Left ventricle myocardium inferior (tissue), 1 donor: ENCODE results near the gene NMRK2. TPM values are rescaled to one million over a fixed set of nuclear protein-coding genes. Genes with fewer than 3 reads are reported as not detected.
"Not testable (repeated sequence)": the region's sequence is repeated elsewhere in the genome, so short reads cannot be mapped to it uniquely, and the experiment has no call there.

Experiments
- DNase-seq: peaks from one replicate; pipeline ENCODE4 v3.0.0-alpha.2; 2020
- H3K27ac ChIP-seq: fragments of 200-600 bp; replicated peaks from 2 replicates; pipeline ENCODE4 v1.8.0; 2021
- H3K27me3 ChIP-seq: fragments of 200-600 bp; 2 replicates; pipeline ENCODE4 v1.8.0; 2021; ENCODE audit warnings: low read depth
- H3K36me3 ChIP-seq: fragments of 200-600 bp; 2 replicates; pipeline ENCODE4 v1.8.0; 2021
- H3K4me1 ChIP-seq: fragments of 200-600 bp; 2 replicates; pipeline ENCODE4 v1.8.0; 2021
- H3K4me3 ChIP-seq: fragments of 200-600 bp; 2 replicates; pipeline ENCODE4 v1.8.0; 2021; ENCODE audit warnings: mild to moderate bottlenecking, moderate library complexity
- H3K9me3 ChIP-seq: fragments of 200-600 bp; replicated peaks from 2 replicates; pipeline ENCODE4 v1.8.0; 2021
- intact Hi-C: fragments of 100-400 bp; cut with micrococcal nuclease; formaldehyde crosslinking; loops from one replicate; pipeline ENCODE4 v1.11.0; 2022
- total RNA-seq: library from RNA; stranded (reverse); fragmentation: NEBNext Ultra II Directional; extraction: Animal tissue kit (Norgen Biotek cat#: 25700); gene quantifications from one replicate; pipeline ENCODE4 v1.2.1, GENCODE V29; 2021
- TF ChIP-seq, protein P1 (sequence below): fragments of 200-600 bp; IDR thresholded peaks from 2 replicates; pipeline ENCODE4 v1.8.0; 2021; ENCODE audit warnings: antibody characterized with exemption, mild to moderate bottlenecking, borderline replicate concordance
- donor health status: DM: no; HTN: yes; CAD: no; lungs with severe emphysema.

Gene NMRK2
- total RNA-seq, 1 donor from 2014 or later, result 458 TPM

DNA sequence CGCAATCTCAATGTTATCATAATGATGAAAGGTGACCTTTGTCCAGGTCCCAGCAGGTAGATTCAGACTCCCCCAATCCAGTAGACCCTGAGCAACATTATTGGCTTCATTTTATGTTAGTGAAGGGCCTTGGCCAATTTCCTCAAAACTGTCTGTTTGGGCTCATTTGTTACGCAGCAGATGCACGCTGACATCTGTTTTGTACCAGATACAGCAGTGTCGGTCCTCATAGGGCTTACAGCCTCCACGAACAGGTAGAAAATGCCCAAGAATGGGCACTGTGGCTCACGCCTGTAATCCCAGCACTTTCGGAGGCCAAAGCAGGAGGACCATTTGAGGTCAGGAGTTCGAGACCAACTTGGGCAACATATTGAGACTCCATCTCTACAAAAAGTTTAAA, 13.1 kb upstream of the NMRK2 start:
- Histone ChIP-seq H3K4me1 (no peaks in the 10 kb centered on the region), H3K27me3 (no peaks in the 10 kb centered on the region), H3K27ac (no peak overlapping the region), H3K4me3 (no peak overlapping the region), H3K36me3 (no peaks in the 10 kb centered on the region), H3K9me3 (peaks cover 33% of the 10 kb centered on the region)
- intact Hi-C loops, result no loop called here
- TF ChIP-seq, protein P1, sequence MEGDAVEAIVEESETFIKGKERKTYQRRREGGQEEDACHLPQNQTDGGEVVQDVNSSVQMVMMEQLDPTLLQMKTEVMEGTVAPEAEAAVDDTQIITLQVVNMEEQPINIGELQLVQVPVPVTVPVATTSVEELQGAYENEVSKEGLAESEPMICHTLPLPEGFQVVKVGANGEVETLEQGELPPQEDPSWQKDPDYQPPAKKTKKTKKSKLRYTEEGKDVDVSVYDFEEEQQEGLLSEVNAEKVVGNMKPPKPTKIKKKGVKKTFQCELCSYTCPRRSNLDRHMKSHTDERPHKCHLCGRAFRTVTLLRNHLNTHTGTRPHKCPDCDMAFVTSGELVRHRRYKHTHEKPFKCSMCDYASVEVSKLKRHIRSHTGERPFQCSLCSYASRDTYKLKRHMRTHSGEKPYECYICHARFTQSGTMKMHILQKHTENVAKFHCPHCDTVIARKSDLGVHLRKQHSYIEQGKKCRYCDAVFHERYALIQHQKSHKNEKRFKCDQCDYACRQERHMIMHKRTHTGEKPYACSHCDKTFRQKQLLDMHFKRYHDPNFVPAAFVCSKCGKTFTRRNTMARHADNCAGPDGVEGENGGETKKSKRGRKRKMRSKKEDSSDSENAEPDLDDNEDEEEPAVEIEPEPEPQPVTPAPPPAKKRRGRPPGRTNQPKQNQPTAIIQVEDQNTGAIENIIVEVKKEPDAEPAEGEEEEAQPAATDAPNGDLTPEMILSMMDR, result no peak
- DNase-seq, result no peak

DNA sequence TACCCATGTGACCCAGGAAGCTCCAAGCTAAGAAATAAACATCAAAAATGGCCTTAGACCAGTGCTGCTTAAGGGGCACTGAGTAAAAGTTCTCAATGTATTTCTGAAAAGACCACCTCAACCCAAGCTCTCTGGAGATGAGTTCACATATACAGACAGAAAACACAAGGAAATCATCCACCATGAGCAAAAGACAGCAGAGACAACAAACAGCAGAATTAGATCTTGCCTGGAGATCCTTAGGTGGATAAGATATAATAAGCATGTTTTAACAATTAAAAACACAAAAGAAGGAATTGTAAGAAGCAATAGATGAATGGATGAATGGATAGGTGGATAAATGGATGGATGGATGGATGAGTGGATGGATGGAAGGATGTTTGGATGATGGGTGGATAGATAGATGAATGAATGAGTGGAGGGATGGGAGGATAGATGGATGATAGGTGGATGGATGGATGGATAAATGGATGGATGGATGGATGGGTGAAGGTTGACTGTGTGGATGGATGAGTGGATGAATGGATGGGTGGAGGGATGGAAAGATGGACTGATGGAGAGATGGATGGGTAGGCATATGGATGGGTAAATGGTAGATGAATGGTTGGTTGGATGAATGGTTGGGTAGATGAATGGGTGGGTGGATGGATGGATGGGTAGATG, 9.6 kb upstream of the NMRK2 start:
- H3K4me1 ChIP-seq, result no peaks in the 10 kb centered on the region
- peaks cover 29% of the 10 kb centered on the region for H3K9me3 ChIP-seq
- no peaks in the 10 kb centered on the region for H3K27me3 ChIP-seq
- H3K4me3 ChIP-seq, result no peak overlapping the region
- intact Hi-C loops, result no loop called here
- TF ChIP-seq, protein P1, result no peak
- DNase-seq, result no peak
- no peaks in the 10 kb centered on the region for H3K36me3 ChIP-seq
- no peak overlapping the region for H3K27ac ChIP-seq

DNA sequence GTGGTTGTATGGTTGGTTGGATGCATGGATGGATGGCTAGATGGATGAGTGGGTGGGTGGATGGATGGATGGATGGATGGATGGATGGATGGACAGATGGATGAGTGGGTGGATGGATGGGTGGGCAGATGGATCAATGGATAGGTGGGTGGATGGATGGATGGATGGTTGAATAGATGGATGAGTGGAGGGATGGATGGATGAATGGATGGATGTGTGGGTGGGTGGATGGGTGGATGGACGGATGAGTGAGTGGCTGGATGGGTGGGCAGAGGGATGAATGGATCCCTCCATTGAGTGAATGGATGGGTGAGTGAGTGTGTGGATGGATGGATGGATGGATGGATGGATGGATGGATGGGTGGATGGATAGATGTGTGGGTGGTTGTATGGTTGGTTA, 9.0 kb upstream of the NMRK2 start:
- Histone ChIP-seq H3K27ac (no peak overlapping the region), H3K27me3 (no peaks in the 10 kb centered on the region), H3K36me3 (no peaks in the 10 kb centered on the region), H3K4me3 (no peak overlapping the region), H3K4me1 (no peaks in the 10 kb centered on the region), H3K9me3 (peaks cover 29% of the 10 kb centered on the region)
- TF ChIP-seq, protein P1, result no peak
- no peak for DNase-seq
- intact Hi-C loops, result no loop called here

DNA sequence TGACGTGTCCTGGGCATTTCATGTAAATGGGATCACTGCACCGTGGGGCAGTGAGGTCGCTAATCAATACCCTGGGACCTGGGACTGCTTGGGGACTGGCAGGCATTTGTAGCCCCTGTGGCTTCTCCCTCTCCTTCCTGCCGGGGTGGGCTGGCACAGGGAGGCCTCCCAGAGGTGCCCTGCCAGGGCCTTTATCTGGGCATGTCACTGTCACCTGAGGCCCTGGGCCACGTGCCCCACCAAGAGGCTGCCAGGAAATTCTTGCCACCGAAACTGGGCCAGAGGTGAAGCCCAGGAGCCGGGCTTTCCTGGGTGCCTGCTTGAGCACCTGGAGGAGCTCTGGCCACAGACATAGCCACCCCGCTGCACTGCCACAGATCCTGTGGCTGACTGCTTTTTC, 1.8 kb upstream of the NMRK2 start:
- no peaks in the 10 kb centered on the region for H3K9me3 ChIP-seq
- H3K4me3 ChIP-seq, result no peak overlapping the region
- intact Hi-C loops, result no loop called here
- TF ChIP-seq, protein P1, result no peak
- H3K4me1 ChIP-seq, result peaks cover 21% of the 10 kb centered on the region
- DNase-seq, result peak; percentile 82
- peak overlapping the region; percentile 90 for H3K27ac ChIP-seq
- no peaks in the 10 kb centered on the region for H3K36me3 ChIP-seq
- H3K27me3 ChIP-seq, result peaks cover 39% of the 10 kb centered on the region

DNA sequence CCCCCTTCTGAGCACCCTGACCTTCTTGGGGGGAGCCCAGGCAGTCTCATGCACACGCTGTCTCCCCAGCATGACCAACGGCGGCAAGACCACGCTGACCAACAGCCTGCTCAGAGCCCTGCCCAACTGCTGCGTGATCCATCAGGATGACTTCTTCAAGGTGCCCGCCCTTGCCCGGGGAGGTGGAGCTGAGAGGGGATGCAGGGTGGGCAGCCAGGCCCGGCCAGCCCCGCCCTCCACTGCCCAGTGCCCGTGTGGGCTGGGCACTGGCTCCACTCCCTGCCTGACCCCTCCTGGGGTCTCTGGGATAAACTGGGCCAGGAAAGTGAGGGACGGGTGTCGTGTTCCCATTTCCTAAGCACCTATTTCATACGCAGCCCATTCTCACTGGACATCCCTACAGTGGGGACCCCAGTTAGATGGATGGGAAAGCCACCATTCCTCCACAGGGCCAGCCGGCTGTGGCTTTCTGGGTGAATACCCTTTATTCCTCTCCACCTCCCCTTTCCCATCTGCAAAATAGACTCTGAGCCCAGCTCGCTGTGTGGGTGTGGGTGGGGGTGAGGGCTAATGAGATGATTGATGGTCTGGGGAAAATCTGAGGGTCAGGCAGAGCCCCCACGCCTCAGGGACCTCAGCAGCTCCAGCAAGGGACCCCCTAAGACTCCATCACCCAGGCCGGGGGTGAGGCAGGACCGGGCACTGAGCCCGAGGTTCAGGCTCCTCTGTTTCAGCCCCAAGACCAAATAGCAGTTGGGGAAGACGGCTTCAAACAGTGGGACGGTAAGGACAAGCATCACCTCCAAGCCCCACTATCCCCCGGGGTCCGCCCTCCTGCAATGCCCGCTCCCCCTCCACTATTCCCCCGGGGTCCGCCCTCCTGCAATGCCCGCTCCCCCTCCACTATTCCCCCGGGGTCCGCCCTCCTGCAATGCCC, 3.9 kb downstream of the NMRK2 start:
- TF ChIP-seq, protein P1, result no peak
- Histone ChIP-seq H3K27me3 (peaks cover 30% of the 10 kb centered on the region), H3K4me1 (peaks cover 19% of the 10 kb centered on the region), H3K4me3 (peak overlapping the region; percentile 67), H3K36me3 (no peaks in the 10 kb centered on the region), H3K9me3 (no peaks in the 10 kb centered on the region), H3K27ac (peak overlapping the region; percentile 51)
- DNase-seq, result no peak
- intact Hi-C loops, result no loop called here

DNA sequence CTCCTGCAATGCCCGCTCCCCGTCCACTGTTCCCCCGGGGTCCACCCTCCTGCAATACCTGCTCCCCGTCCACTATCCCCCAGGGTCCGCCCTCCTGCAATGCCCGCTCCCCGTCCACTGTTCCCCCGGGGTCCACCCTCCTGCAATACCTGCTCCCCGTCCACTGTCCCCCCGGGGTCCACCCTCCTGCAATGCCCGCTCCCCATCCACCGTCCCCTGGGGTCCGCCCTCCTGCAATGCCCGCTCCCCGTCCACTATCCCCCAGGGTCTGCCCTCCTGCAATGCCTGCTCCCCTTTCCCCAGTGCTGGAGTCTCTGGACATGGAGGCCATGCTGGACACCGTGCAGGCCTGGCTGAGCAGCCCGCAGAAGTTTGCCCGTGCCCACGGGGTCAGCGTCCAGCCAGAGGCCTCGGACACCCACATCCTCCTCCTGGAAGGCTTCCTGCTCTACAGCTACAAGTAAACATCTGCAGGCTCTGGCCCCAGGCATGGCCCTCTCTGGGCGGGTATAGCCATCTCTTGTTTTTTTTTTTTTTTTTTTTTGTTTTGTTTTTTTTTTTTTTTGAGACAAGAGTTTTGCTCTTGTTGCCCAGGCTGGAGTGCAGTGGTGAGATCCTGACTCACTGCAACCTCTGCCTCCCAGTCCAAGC, 5.6 kb downstream of the NMRK2 start:
- intact Hi-C loops, H3K4me3 ChIP-seq, DNase-seq, H3K9me3 ChIP-seq, H3K36me3 ChIP-seq: not testable (repeated sequence)
- Histone ChIP-seq H3K4me1 (peaks cover 21% of the 10 kb centered on the region), H3K27ac (peak overlapping the region; percentile 38), H3K27me3 (peaks cover 15% of the 10 kb centered on the region)
